ENCODE measurements around the gene PLA2G4B. TPM values are rescaled to one million over a fixed set of nuclear protein-coding genes. Genes with fewer than 3 reads are reported as not detected.

PLA2G4B gene
- total RNA-seq, 1 donor from 2014 or later = 10.5 TPM

- Mint-ChIP-seq H3K27me3 (ENCODE audit: low read depth) (no peaks in the 10 kb centered on the region), H3K27ac (peak overlapping the region; percentile 8), H3K4me3 (ENCODE audit: low read depth) (no peak overlapping the region), H3K4me1 (ENCODE audit: low read depth) (peaks cover 14% of the 10 kb centered on the region), H3K36me3 (ENCODE audit: low read depth) (peaks cover 7% of the 10 kb centered on the region), H3K9me3 (no peaks in the 10 kb centered on the region)
- intact Hi-C loops (cut with micrococcal nuclease) = no loop called here
- DNase-seq (ENCODE audit: low spot score) = no peak
Measured at GRCh38 chr15:41895491-41895890, 56.8 kb downstream of the PLA2G4B start.

GRCh38 chr15:41895957-41896356, 57.3 kb downstream of the PLA2G4B start:
- no peak overlapping the region for H3K27ac Mint-ChIP-seq
- intact Hi-C loops (cut with micrococcal nuclease) = no loop called here
- no peak for DNase-seq (ENCODE audit: low spot score)
- H3K36me3 Mint-ChIP-seq (ENCODE audit: low read depth) = peaks cover 7% of the 10 kb centered on the region
- H3K9me3 Mint-ChIP-seq = no peaks in the 10 kb centered on the region
- no peaks in the 10 kb centered on the region for H3K27me3 Mint-ChIP-seq (ENCODE audit: low read depth)
- H3K4me1 Mint-ChIP-seq (ENCODE audit: low read depth) = peaks cover 14% of the 10 kb centered on the region
- no peak overlapping the region for H3K4me3 Mint-ChIP-seq (ENCODE audit: low read depth)

GRCh38 chr15:41896566-41896965, 57.9 kb downstream of the PLA2G4B start:
- Mint-ChIP-seq H3K36me3 (ENCODE audit: low read depth) (peaks cover 7% of the 10 kb centered on the region), H3K27ac (no peak overlapping the region), H3K9me3 (no peaks in the 10 kb centered on the region), H3K4me1 (ENCODE audit: low read depth) (peaks cover 14% of the 10 kb centered on the region), H3K27me3 (ENCODE audit: low read depth) (no peaks in the 10 kb centered on the region), H3K4me3 (ENCODE audit: low read depth) (no peak overlapping the region)
- intact Hi-C loops (cut with micrococcal nuclease) = no loop called here
- no peak for DNase-seq (ENCODE audit: low spot score)

GRCh38 chr15:41897363-41897799, 58.7 kb downstream of the PLA2G4B start:
- H3K4me3 Mint-ChIP-seq (ENCODE audit: low read depth) = no peak overlapping the region
- H3K9me3 Mint-ChIP-seq = no peaks in the 10 kb centered on the region
- intact Hi-C loops (cut with micrococcal nuclease) = no loop called here
- no peak for DNase-seq (ENCODE audit: low spot score)
- H3K4me1 Mint-ChIP-seq (ENCODE audit: low read depth) = peaks cover 14% of the 10 kb centered on the region
- H3K27ac Mint-ChIP-seq = no peak overlapping the region
- no peaks in the 10 kb centered on the region for H3K27me3 Mint-ChIP-seq (ENCODE audit: low read depth)
- H3K36me3 Mint-ChIP-seq (ENCODE audit: low read depth) = peaks cover 7% of the 10 kb centered on the region

Other genes with a start within 250 kb of the PLA2G4B start
- gene MGA, start 178.4 kb upstream of the PLA2G4B start, total RNA-seq = 37.7 and 38.2 TPM in 2 replicates
- gene MAPKBP1, start 64.4 kb upstream of the PLA2G4B start, total RNA-seq = 24.7 and 25.7 TPM in 2 replicates
- gene JMJD7, start 10.8 kb upstream of the PLA2G4B start, total RNA-seq = 15.7 and 20.0 TPM in 2 replicates
- 0.41 and 0.90 TPM in 2 replicates for gene SPTBN5, start 55.2 kb downstream of the PLA2G4B start, total RNA-seq
- gene EHD4, start 133.7 kb downstream of the PLA2G4B start, total RNA-seq = 22.3 and 22.7 TPM in 2 replicates
- gene PLA2G4E, start 182.2 kb downstream of the PLA2G4B start, total RNA-seq = not detected in 2 replicates

All from activated T-helper 2 cell treated with anti-CD3 and anti-CD28 coated beads, Interferon-gamma antibody, Interleukin-2, Interleukin-4, amounts not matched to agents 10 μg/mL and 5 μg/mL and 100 μg/mL, durations not matched to agents 14 hours and 24 hours and 36 hours (primary cell).